Tibial artery (tissue), 4 donors: ENCODE measurements around the gene NCKAP5L.

Experiments
- DNase-seq, 2 donors: peaks; one replicate each; pipeline ENCODE4 v3.0.0-alpha.2; 2019
- H3K27ac ChIP-seq, 2 donors: fragments of 200-600 bp; sonication (generic) in 1 of 2; 1 replicate in 1 of 2; 2 replicates in 1 of 2; pipeline ENCODE4 v1.5.1; 2018 to 2019; ENCODE audit warnings: mild to moderate bottlenecking in 1 of 2
- H3K27me3 ChIP-seq, 2 donors: fragments of 200-600 bp; sonication (generic) in 1 of 2; one replicate each; pipeline versions ENCODE4 v1.5.1 to v1.6.0; 2016 to 2019
- H3K36me3 ChIP-seq, 3 donors: fragments of 200-600 bp; sonication (generic) in 2 of 3; one replicate each; pipeline ENCODE4 v1.5.1; 2016 to 2019; ENCODE audit warnings: mild to moderate bottlenecking in 2 of 3
- H3K4me1 ChIP-seq, 4 donors: fragments of 200-600 bp; sonication (generic) in 2 of 4; 1 replicate in 3 of 4; 2 replicates in 1 of 4; pipeline ENCODE4 v1.5.1; 2016 to 2019
- H3K4me3 ChIP-seq, 2 donors: fragments of 200-600 bp; sonication (generic) in 1 of 2; 1 replicate in 1 of 2; 2 replicates in 1 of 2; pipeline ENCODE4 v1.5.1; 2018 to 2019; ENCODE audit warnings: mild to moderate bottlenecking in 2 of 2
- H3K9me3 ChIP-seq, 3 donors: fragments of 200-600 bp; sonication (generic) in 1 of 3; one replicate each; pipeline ENCODE4 v1.5.1; 2016 to 2019
- intact Hi-C: fragments of 100-400 bp; cut with DNase I; formaldehyde crosslinking; loops from one replicate; pipeline ENCODE4 v1.15.0; 2023; ENCODE audit warnings: low total_unique reads
- TF ChIP-seq, protein P1 (sequence below), 2 experiments: fragments of 200-600 bp in 1 of 2; fragments of 450-650 bp in 1 of 2; IDR thresholded peaks; one replicate each; pipeline ENCODE4 v1.5.1; 2017 to 2019; ENCODE audit warnings: antibody characterized with exemption in 2 of 2, mild to moderate bottlenecking in 1 of 2, moderate library complexity in 1 of 2

Gene NCKAP5L

DNA sequence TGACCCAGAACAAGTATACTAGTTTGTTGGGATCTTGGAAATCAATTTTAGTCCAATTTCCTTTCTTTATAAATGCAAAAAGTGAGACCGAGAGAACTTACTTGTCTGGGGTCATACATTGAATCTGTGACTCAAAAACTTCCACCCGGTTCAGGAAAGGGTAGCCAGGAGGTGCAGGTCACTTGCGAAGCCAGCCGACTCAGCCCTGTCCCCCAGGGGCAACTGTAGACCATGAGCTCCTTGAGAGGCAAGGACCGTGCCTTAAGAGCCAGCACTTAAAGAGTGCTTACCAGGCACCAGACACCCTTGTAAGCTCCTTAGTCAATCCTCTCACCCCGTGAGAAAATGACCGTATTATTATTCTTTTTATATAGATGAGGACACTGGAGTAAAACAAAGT, 15.2 kb upstream of the NCKAP5L start:
- H3K9me3 ChIP-seq: no peaks in the 10 kb centered on the region
- peaks cover 0 to 15% of the 10 kb centered on the region in 2 donors for H3K27me3 ChIP-seq
- peak overlapping the region; percentile 90 to 93 for H3K27ac ChIP-seq
- peaks cover 0 to 15% (median 12%) of the 10 kb centered on the region in 4 donors for H3K4me1 ChIP-seq
- H3K4me3 ChIP-seq: peak overlapping the region; percentile 65 to 68
- DNase-seq: peak in 1 of 2 donors; percentile 40
- H3K36me3 ChIP-seq: no peaks in the 10 kb centered on the region
- TF ChIP-seq, protein P1, sequence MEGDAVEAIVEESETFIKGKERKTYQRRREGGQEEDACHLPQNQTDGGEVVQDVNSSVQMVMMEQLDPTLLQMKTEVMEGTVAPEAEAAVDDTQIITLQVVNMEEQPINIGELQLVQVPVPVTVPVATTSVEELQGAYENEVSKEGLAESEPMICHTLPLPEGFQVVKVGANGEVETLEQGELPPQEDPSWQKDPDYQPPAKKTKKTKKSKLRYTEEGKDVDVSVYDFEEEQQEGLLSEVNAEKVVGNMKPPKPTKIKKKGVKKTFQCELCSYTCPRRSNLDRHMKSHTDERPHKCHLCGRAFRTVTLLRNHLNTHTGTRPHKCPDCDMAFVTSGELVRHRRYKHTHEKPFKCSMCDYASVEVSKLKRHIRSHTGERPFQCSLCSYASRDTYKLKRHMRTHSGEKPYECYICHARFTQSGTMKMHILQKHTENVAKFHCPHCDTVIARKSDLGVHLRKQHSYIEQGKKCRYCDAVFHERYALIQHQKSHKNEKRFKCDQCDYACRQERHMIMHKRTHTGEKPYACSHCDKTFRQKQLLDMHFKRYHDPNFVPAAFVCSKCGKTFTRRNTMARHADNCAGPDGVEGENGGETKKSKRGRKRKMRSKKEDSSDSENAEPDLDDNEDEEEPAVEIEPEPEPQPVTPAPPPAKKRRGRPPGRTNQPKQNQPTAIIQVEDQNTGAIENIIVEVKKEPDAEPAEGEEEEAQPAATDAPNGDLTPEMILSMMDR (IDR thresholded peaks at IDR 0.05): no peak
- intact Hi-C loops: no loop called here

DNA sequence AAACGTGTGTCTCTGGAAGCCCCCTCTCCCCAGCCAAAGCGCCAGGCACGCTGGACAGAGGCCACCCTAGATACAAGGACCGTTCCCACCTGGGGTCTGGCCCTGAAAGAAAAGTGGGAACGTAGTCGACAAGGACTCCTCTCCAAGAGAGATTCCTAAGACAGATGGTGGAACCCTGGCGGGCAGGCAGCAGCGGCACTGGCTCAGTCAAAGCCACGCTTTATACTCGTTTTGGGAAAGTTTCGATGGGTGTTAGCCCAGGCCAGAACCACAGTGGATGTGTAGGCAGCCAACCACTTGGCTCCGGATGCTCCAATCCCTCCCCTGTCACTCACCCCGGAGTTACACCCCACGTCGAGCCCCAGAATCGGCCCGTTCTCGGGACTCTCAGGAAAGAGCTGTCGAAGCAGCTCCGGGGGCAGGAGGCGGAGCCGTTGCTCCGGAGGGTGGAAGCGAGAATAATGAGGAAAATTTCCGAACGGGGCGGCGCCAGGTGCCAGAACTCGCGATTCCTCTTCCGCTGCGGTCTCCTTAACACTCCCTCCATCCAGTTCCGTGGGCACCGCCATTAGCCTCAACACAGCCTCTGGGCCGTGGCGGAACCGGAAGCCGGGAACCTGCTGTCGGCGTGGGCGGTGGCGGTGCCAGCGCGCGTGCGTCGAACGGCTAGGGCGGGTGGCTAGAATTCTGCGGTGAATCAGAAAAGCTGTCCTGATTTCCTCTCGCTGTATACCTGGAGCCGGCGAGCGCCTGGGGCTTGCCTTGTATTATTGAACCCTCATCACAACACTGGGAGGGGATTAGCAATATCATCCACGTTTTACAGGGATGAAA, 14.5 kb upstream of the NCKAP5L start, which contains the start of gene BCDIN3D:
BCDIN3D (minus strand) TSS at position 588 of the 834 bp plus-strand sequence; CDS start at position 569, 19 bp downstream.
- peak; percentile 95 for DNase-seq
- H3K4me3 ChIP-seq: peak within 1 kb of the TSS; percentile 65 to 68
- no peaks in the 10 kb centered on the region for H3K9me3 ChIP-seq
- intact Hi-C loops: no loop called here
- H3K27me3 ChIP-seq: peaks cover 0 to 9% of the 10 kb centered on the region in 2 donors
- peaks cover 0 to 15% (median 12%) of the 10 kb centered on the region in 4 donors for H3K4me1 ChIP-seq
- peaks cover 0 to 4% (median 0%) of the 10 kb centered on the region in 3 donors for H3K36me3 ChIP-seq
- H3K27ac ChIP-seq: peak within 1 kb of the TSS; percentile 90 to 93
- TF ChIP-seq, protein P1 (IDR thresholded peaks at IDR 0.05): no peak

DNA sequence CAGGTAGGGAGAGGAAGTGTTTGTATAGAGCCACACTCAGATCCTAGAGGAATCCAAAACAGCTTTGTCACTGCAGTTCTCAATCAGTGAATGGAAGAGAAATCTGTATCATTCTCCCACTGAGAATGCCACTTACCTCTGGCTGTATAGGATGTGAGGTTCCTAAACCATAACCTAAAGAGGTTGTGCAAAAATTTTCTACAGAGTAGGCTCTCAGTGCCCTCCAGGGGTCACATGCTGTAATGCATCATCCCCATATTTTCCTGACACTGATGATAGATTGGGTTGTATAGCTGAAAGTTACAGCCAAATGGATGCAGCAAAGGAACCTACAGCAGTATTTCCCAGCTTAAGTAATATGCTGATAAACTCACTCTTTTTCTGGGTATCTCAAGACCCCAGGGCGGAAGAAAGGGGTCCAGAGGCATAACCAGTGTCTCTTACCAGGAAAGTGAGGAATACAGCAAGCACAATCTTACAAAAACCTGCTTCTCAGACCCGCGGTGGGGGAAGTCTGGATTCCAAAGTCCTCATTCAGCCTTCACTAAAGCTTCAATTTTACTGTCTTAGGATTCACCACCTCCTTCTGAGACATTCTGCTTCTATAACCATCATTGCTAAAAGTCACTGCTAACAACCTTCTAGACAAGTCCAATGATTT, 10.9 kb upstream of the NCKAP5L start:
- Histone ChIP-seq H3K27me3 (no peaks in the 10 kb centered on the region), H3K4me1 (peaks cover 0 to 15% (median 12%) of the 10 kb centered on the region in 4 donors), H3K27ac (no peak overlapping the region), H3K36me3 (peaks cover 0 to 4% (median 0%) of the 10 kb centered on the region in 3 donors), H3K9me3 (no peaks in the 10 kb centered on the region), H3K4me3 (no peak overlapping the region)
- intact Hi-C loops: loop anchor here (10.0 kb wide), 1 partner anchor 94 kb away; the partner anchor contains the start of gene TMBIM6
- no peak for DNase-seq
- TF ChIP-seq, protein P1 (IDR thresholded peaks at IDR 0.05): peak; percentile 53 to 57

DNA sequence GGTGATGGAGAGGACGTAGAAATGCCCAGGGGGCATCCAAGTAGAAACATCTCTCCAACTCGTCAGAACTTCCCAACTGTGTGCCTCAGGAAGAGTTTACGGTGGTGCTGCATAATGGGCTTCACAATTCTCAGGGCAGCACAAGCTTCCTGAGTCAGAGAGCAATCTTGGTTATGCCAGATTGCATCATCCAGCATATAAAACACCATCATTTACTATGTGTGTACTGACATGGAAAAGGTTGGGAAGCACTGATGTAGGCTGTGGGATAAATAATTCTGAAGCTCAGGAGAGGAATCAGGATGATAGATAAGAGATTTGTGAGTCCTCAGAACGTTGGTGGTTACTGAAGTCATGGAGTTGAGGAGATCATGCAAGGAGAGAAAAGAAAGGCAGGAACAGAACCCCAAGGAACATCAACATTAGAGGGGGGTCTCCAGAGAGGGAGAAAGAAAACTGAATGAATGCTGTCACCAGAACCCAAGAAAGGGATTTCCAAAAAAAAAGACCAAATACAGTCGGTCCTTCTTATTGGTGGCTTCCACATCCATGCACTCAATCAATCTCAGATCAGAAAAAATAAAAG, 4.7 kb upstream of the NCKAP5L start:
- Histone ChIP-seq H3K4me1 (peaks cover 0 to 11% (median 7%) of the 10 kb centered on the region in 4 donors), H3K4me3 (no peak overlapping the region), H3K9me3 (no peaks in the 10 kb centered on the region), H3K36me3 (peaks cover 0 to under 1% (median 0%) of the 10 kb centered on the region in 3 donors), H3K27me3 (no peaks in the 10 kb centered on the region), H3K27ac (no peak overlapping the region)
- no peak for DNase-seq
- TF ChIP-seq, protein P1 (IDR thresholded peaks at IDR 0.05): no peak
- intact Hi-C loops: loop anchor here (10.0 kb wide), 1 partner anchor 88 kb away; the partner anchor contains the start of gene TMBIM6

DNA sequence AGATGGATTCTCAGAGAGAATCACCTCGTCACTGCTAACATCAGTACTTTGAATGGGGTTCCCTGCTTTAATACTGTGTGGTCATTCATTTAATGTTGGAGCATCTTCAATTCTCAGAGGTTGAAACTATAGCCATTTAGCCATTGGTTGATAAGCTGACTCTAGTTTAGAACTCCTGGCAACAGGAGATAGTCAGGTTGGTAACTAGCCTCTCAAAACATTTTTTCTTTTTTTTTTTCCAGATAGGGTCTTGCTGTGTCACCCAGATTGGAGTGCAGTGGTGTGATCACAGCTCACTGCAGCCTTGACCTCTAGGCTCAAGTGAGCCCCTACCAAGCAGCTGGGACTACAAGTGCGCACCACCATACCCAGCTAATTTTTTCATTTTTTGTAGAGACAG, 3.5 kb upstream of the NCKAP5L start:
- intact Hi-C loops: loop anchor here (10.0 kb wide), 1 partner anchor 87 kb away; the partner anchor contains the start of gene TMBIM6
- DNase-seq: no peak
- no peaks in the 10 kb centered on the region for H3K9me3 ChIP-seq
- TF ChIP-seq, protein P1 (IDR thresholded peaks at IDR 0.05): no peak
- no peak overlapping the region for H3K27ac ChIP-seq
- no peaks in the 10 kb centered on the region for H3K36me3 ChIP-seq
- no peak overlapping the region for H3K4me3 ChIP-seq
- peaks cover 0 to 18% (median 12%) of the 10 kb centered on the region in 4 donors for H3K4me1 ChIP-seq
- no peaks in the 10 kb centered on the region for H3K27me3 ChIP-seq
